ENCODE results near the gene PRR19. TPM values are rescaled to one million over a fixed set of nuclear protein-coding genes. Genes with fewer than 3 reads are reported as not detected.
"Not testable (repeated sequence)": the region's sequence is repeated elsewhere in the genome, so short reads cannot be mapped to it uniquely, and the experiment has no call there.

Gene PRR19
- total and polyA plus RNA-seq, 10 donors, result 0.33 to 1.2 (median 0.54) TPM; not detected in 2

GRCh38 chr19:42328854-42329253, 26.9 kb downstream of the PRR19 start:
- Histone ChIP-seq H3K4me1 (peaks cover 15 to 52% (median 39%) of the 10 kb centered on the region in 6 donors), H3K27me3 (replicated peaks in 1 of 7) (peaks cover 0 to 12% (median 11%) of the 10 kb centered on the region in 7 donors), H3K36me3 (peaks cover 0 to 4% (median 0%) of the 10 kb centered on the region in 6 donors), H3K9me3 (no peaks in the 10 kb centered on the region), H3K4me3 (no peak overlapping the region), H3K27ac (no peak overlapping the region)
- 70 to 87% (median 80%) methylated on average over 2 of the region's 2 CpGs for WGBS, 5 donors
- TF ChIP-seq POLR2AphosphoS5 (IDR thresholded peaks at IDR 0.05), result no peak
- TF ChIP-seq POLR2A (IDR thresholded peaks at IDR 0.05), result no peak
- TF ChIP-seq CTCF (IDR thresholded peaks at IDR 0.05 in 8 of 11, conservative IDR thresholded peaks at IDR 0.05 in 3 of 11), result no peak
- intact Hi-C loops (cut with DNase I; ENCODE audit: low total_unique reads), result loop anchor here (5.0 kb wide), 1 partner anchor 68 kb away; no protein-coding TSS in a partner anchor
- no peak for DNase-seq

GRCh38 chr19:42330241-42330711, 28.3 kb downstream of the PRR19 start:
- no peak overlapping the region for H3K4me3 ChIP-seq
- no peak for DNase-seq
- H3K9me3 ChIP-seq, result no peaks in the 10 kb centered on the region
- peaks cover 0 to 13% (median 0%) of the 10 kb centered on the region in 6 donors for H3K36me3 ChIP-seq
- H3K4me1 ChIP-seq, result peaks cover 12 to 46% (median 32%) of the 10 kb centered on the region in 6 donors
- H3K27ac ChIP-seq, result no peak overlapping the region
- intact Hi-C loops (cut with DNase I; ENCODE audit: low total_unique reads), result no loop called here
- H3K27me3 ChIP-seq (replicated peaks in 1 of 7), result no peaks in the 10 kb centered on the region
- 57 to 87% (median 66%) methylated on average over 2 of the region's 2 CpGs for WGBS, 5 donors
- TF ChIP-seq CTCF (IDR thresholded peaks at IDR 0.05 in 8 of 11, conservative IDR thresholded peaks at IDR 0.05 in 3 of 11) (no peak), POLR2A (IDR thresholded peaks at IDR 0.05) (no peak), POLR2AphosphoS5 (IDR thresholded peaks at IDR 0.05) (no peak)

- H3K27ac ChIP-seq; H3K27me3 ChIP-seq (replicated peaks in 1 of 7); H3K4me3 ChIP-seq; intact Hi-C loops (cut with DNase I; ENCODE audit: low total_unique reads); DNase-seq; H3K9me3 ChIP-seq: not testable (repeated sequence)
- Histone ChIP-seq H3K4me1 (peaks cover 9 to 41% (median 26%) of the 10 kb centered on the region in 6 donors), H3K36me3 (peaks cover 0 to 22% (median 6%) of the 10 kb centered on the region in 6 donors)
- WGBS, 5 donors, result 87 to 89% (median 89%) methylated on average over 3 of the region's 3 CpGs
Observed at GRCh38 chr19:42331333-42331732, 29.4 kb downstream of the PRR19 start.

GRCh38 chr19:42332059-42332458, 30.1 kb downstream of the PRR19 start:
- Histone ChIP-seq H3K27ac (no peak overlapping the region), H3K27me3 (replicated peaks in 1 of 7) (no peaks in the 10 kb centered on the region), H3K36me3 (peaks cover 0 to 30% (median 13%) of the 10 kb centered on the region in 6 donors), H3K4me3 (no peak overlapping the region), H3K9me3 (no peaks in the 10 kb centered on the region), H3K4me1 (peaks cover 3 to 34% (median 19%) of the 10 kb centered on the region in 6 donors)
- WGBS, 5 donors, result 82 to 90% (median 88%) methylated on average over 6 of the region's 6 CpGs
- intact Hi-C loops (cut with DNase I; ENCODE audit: low total_unique reads), result no loop called here
- TF ChIP-seq CTCF (IDR thresholded peaks at IDR 0.05 in 8 of 11, conservative IDR thresholded peaks at IDR 0.05 in 3 of 11), result no peak
- TF ChIP-seq POLR2AphosphoS5 (IDR thresholded peaks at IDR 0.05), result no peak
- TF ChIP-seq POLR2A (IDR thresholded peaks at IDR 0.05), result no peak
- DNase-seq, result no peak
